Transverse colon (tissue), 4 donors: ENCODE results near the gene SUCLG1. TPM values are rescaled to one million over a fixed set of nuclear protein-coding genes. Genes with fewer than 3 reads are reported as not detected.

Experiments
- DNase-seq: peaks from one replicate; pipeline ENCODE4 v3.0.0-alpha.2; 2019
- H3K27ac ChIP-seq, 4 donors: fragments of 200-600 bp; sonication (generic); 2 replicates each; pipeline ENCODE4 v1.5.1; 2016 to 2018; ENCODE audit warnings: inconsistent platforms in 4 of 4
- H3K27me3 ChIP-seq: fragments of 200-600 bp; sonication (generic); 2 replicates; pipeline ENCODE4 v1.5.1; 2017; ENCODE audit warnings: inconsistent platforms
- H3K36me3 ChIP-seq, 4 donors: fragments of 200-600 bp; sonication (generic); 2 replicates each; pipeline ENCODE4 v1.5.1; 2017 to 2019; ENCODE audit warnings: inconsistent platforms in 4 of 4
- H3K4me1 ChIP-seq, 4 donors: fragments of 200-600 bp; sonication (generic); 2 replicates each; pipeline ENCODE4 v1.5.1; 2017 to 2020; ENCODE audit warnings: inconsistent platforms in 4 of 4
- H3K4me3 ChIP-seq, 4 donors: fragments of 200-600 bp; sonication (generic); 1 replicate in 1 of 4; 2 replicates in 3 of 4; pipeline versions ENCODE4 v1.5.1 to v1.6.1; 2017 to 2019; ENCODE audit warnings: inconsistent platforms in 4 of 4
- H3K9me3 ChIP-seq, 2 donors: fragments of 200-600 bp; sonication (generic); 2 replicates each; pipeline ENCODE4 v1.5.1; 2017 to 2019; ENCODE audit warnings: inconsistent platforms in 2 of 2
- EP300 ChIP-seq: sonication (generic); formaldehyde crosslinking; IDR thresholded peaks from one replicate; pipeline ENCODE4 v1.6.1; 2017; ENCODE audit warnings: antibody characterized with exemption, low read depth
- POLR2A ChIP-seq: fragments of 450-650 bp; IDR thresholded peaks from one replicate; pipeline ENCODE4 v1.6.1; 2016; ENCODE audit warnings: antibody characterized with exemption, mild to moderate bottlenecking, moderate library complexity
- POLR2AphosphoS5 ChIP-seq, 3 donors: sonication (generic); formaldehyde crosslinking; IDR thresholded peaks; one replicate each; pipeline ENCODE4 v1.6.1; 2016; ENCODE audit warnings: antibody characterized with exemption in 3 of 3
- whole genome bisulfite sequencing, 2 donors: methylation state at CpG; one replicate each; pipeline ENCODE4 v1.1.5; 2018; ENCODE audit warnings: low coverage in 1 of 2; 5-methylcytosine and 5-hydroxymethylcytosine counted together
- in situ Hi-C, 4 donors: fragments of 200-750 bp; cut with MboI; loops; one replicate each; pipeline versions ENCODE4 v1.15.0 to v1.15.1; 2017; ENCODE audit warnings: low sequenced_read_pairs in 3 of 4, low pct_ligation_motif_present in 1 of 4, low pct_unique_long_range_greater_than_20kb in 1 of 4
- intact Hi-C: fragments of 100-400 bp; cut with DNase I; formaldehyde crosslinking; loops from one replicate; pipeline ENCODE4 v1.15.1; 2023; ENCODE audit warnings: low total_unique reads
- total RNA-seq, 4 donors: library from RNA; depleted of rRNA; stranded (reverse); fragments of >200 nt; gene quantifications; one replicate each; pipeline ENCODE4 v1.1.0, GENCODE V29; 2016
- TF ChIP-seq, protein P1 (sequence below), 5 experiments: fragments of 200-600 bp in 3 of 5; fragments of 450-650 bp in 2 of 5; sonication (generic) in 3 of 5; IDR thresholded peaks; 1 replicate in 2 of 5; 2 replicates in 3 of 5; pipeline ENCODE4 v1.5.1; 2016 to 2017; ENCODE audit warnings: antibody characterized with exemption in 5 of 5, inconsistent platforms in 3 of 5, mild to moderate bottlenecking in 2 of 5, moderate library complexity in 1 of 5

The SUCLG1 gene
- total RNA-seq, 4 donors from 2014 or later: 55.4 to 199 (median 127) TPM

DNA sequence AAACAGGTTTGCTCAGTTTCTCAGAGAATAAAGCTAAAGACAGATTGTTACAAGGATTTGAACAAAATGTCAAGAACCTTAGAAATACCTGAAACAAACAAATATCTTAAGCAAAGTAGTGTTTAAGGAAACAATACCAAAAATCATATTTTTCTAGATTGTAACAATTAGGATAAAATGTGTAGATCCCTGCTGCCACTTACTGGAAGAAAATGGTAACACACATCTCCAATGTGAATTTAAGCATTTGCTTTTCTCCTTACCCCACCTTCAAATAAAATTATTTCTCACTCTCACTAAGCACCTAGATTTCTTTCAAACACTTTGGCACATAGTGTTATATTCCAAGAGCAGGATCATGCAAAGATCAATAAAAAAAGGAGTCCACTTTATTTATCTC, 34.9 kb downstream of the SUCLG1 start:
- H3K36me3 ChIP-seq: peaks cover 0 to 44% (median 15%) of the 10 kb centered on the region in 4 donors
- H3K27me3 ChIP-seq: no peaks in the 10 kb centered on the region
- H3K27ac ChIP-seq: no peak overlapping the region
- intact Hi-C loops: no loop called here
- TF ChIP-seq, protein P1, sequence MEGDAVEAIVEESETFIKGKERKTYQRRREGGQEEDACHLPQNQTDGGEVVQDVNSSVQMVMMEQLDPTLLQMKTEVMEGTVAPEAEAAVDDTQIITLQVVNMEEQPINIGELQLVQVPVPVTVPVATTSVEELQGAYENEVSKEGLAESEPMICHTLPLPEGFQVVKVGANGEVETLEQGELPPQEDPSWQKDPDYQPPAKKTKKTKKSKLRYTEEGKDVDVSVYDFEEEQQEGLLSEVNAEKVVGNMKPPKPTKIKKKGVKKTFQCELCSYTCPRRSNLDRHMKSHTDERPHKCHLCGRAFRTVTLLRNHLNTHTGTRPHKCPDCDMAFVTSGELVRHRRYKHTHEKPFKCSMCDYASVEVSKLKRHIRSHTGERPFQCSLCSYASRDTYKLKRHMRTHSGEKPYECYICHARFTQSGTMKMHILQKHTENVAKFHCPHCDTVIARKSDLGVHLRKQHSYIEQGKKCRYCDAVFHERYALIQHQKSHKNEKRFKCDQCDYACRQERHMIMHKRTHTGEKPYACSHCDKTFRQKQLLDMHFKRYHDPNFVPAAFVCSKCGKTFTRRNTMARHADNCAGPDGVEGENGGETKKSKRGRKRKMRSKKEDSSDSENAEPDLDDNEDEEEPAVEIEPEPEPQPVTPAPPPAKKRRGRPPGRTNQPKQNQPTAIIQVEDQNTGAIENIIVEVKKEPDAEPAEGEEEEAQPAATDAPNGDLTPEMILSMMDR (IDR thresholded peaks at IDR 0.05): peak in 3 of 5 experiments; percentile 19 to 32 (median 32)
- TF ChIP-seq POLR2A: no peak
- H3K4me1 ChIP-seq: peaks cover 0 to 6% (median 0%) of the 10 kb centered on the region in 4 donors
- no peaks in the 10 kb centered on the region for H3K9me3 ChIP-seq
- DNase-seq: no peak
- in situ Hi-C loops: no loop called here
- no peak overlapping the region for H3K4me3 ChIP-seq

DNA sequence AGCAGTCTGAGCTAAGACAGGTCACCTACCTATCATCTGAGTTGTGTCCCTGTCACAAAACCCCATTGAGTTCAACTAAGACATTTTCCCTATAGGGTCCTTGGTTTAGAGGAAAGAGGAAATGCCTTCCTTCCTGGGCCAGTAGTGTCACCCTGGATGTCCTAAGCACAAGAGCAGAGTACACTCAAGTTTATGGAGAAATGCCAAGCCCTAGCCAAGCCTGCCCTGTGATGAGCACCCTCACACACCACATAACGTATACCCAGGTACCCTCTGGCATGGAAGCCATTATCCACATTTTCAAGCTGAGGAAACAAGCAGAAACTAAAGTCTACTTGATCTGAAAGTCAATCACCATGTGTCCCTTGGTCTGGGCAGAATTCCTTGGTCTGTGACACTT, 37.3 kb downstream of the SUCLG1 start:
- Histone ChIP-seq H3K27me3 (no peaks in the 10 kb centered on the region), H3K4me1 (peaks cover 0 to 6% (median 0%) of the 10 kb centered on the region in 4 donors), H3K27ac (no peak overlapping the region), H3K4me3 (no peak overlapping the region), H3K9me3 (no peaks in the 10 kb centered on the region), H3K36me3 (peaks cover 0 to 34% (median 12%) of the 10 kb centered on the region in 4 donors)
- in situ Hi-C loops (no loop called here), intact Hi-C loops (no loop called here)
- TF ChIP-seq EP300: no peak
- TF ChIP-seq, protein P1 (IDR thresholded peaks at IDR 0.05): no peak
- TF ChIP-seq POLR2A: no peak
- no peak for TF ChIP-seq POLR2AphosphoS5 (IDR thresholded peaks at IDR 0.05)
- DNase-seq: no peak
- WGBS, 2 donors: 60 to 100% methylated on average over 1 of the region's 1 CpG

DNA sequence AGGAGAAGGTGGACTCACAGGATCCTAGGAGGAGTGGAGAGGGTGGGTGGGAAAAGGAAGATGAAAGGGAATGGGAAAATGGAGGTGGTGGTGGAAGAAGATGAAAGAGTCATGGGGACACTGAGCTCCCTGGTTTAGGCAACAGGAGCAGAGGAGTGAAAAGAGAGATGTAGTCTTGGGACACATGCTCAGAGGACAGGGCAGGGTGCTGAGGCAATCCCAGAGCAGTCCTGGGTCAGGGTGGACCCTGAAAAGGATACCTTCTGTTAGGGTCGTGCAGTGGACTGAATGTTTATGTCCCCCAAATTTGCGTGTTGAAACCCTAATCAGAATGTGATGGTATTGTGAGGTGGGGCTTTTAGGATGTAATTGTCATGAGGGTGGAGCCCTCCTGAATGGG, 37.9 kb downstream of the SUCLG1 start:
- H3K36me3 ChIP-seq: peaks cover 0 to 34% (median 12%) of the 10 kb centered on the region in 4 donors
- H3K4me1 ChIP-seq: peaks cover 0 to 6% (median 0%) of the 10 kb centered on the region in 4 donors
- no peak overlapping the region for H3K27ac ChIP-seq
- in situ Hi-C loops: no loop called here
- WGBS, 2 donors: 73 to 100% methylated on average over 2 of the region's 2 CpGs
- TF ChIP-seq EP300 (no peak), POLR2A (no peak), POLR2AphosphoS5 (IDR thresholded peaks at IDR 0.05) (no peak)
- TF ChIP-seq, protein P1 (IDR thresholded peaks at IDR 0.05): no peak
- no peak overlapping the region for H3K4me3 ChIP-seq
- no peaks in the 10 kb centered on the region for H3K9me3 ChIP-seq
- intact Hi-C loops: no loop called here
- no peaks in the 10 kb centered on the region for H3K27me3 ChIP-seq
- no peak for DNase-seq

DNA sequence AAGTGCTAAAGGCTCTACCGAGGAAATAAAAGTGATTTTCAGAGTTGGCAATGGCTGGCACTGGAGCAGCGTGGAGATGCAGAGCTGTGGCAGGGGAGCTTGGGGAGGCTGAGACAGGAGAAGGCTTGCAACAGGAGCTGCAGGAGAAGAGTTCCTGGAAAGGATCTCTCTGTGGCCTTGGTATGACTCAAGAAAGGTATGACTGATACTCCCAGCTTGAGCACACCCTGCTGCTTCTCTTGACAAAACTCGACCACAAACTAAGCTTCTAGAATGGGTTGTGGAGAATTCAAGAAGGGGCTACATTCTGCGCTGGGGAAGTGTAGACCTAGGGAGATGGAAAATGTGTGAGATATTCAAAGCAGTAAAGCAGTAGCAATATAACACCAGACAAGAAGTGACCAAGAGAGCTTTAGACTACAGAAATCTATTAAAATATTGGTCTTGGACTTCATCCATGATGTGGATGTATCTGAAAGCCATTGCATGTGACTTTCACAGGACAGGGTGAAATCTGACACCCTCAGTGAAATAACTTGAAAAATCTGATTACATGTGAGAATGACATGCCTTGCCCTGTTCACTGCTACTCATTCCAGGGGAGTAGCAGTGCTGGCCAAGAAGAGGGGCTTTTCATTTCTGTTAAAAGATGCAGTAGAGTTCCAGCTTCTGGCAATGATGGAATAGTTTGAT, 41.5 kb downstream of the SUCLG1 start:
- no peaks in the 10 kb centered on the region for H3K27me3 ChIP-seq
- no peaks in the 10 kb centered on the region for H3K9me3 ChIP-seq
- TF ChIP-seq, protein P1 (IDR thresholded peaks at IDR 0.05): no peak
- TF ChIP-seq POLR2AphosphoS5 (IDR thresholded peaks at IDR 0.05): no peak
- no peak for TF ChIP-seq POLR2A
- no peak for TF ChIP-seq EP300
- no peak for DNase-seq
- no peaks in the 10 kb centered on the region for H3K4me1 ChIP-seq
- H3K27ac ChIP-seq: no peak overlapping the region
- intact Hi-C loops: no loop called here
- WGBS, 2 donors: 85 to 92% methylated on average over 4 of the region's 4 CpGs
- H3K36me3 ChIP-seq: peaks cover 0 to 1% (median 0%) of the 10 kb centered on the region in 4 donors
- in situ Hi-C loops: no loop called here
- no peak overlapping the region for H3K4me3 ChIP-seq
